ENCODE data around the gene BTBD19. TPM values are rescaled to one million over a fixed set of nuclear protein-coding genes. Genes with fewer than 3 reads are reported as not detected.
A peak's percentile ranks its signal among the peaks of the same experiment; 100 is the strongest.

BTBD19 gene
- total RNA-seq, 6 donors from 2014 or later, result 5.1 to 63.9 (median 17.8) TPM

DNA sequence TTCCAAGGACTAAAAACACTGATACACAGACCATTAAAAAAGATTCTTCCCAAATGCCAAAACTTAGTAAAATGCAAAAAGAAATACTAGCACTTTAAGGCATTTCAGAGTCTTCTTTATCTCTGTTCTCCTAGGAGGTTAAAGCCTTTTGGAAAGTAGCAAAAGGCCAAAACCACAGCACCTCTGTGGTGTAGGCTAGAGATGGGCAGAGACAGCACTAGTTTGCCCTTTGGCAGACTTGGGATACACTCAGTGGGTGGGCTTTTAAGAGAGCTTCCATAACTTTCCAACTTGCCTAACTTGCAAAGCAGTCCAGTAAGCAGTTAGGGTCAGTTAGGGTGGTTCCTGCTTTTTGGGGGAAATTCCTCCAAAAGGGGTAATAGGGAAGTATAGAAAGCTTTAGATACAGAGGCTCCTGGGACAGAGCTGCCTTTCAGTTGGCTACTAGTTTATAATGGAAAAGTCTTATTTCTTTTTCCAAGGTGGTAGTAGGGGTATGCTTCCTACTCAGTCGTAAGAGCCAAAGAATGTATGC lies 52.6 kb downstream of the BTBD19 start:
- Histone ChIP-seq H3K4me3 (no peak overlapping the region), H3K36me3 (peaks cover 0 to 14% (median 3%) of the 10 kb centered on the region in 4 donors), H3K27ac (no peak overlapping the region), H3K27me3 (no peaks in the 10 kb centered on the region), H3K9me3 (no peaks in the 10 kb centered on the region), H3K4me1 (no peaks in the 10 kb centered on the region)
- DNase-seq (no peak), ATAC-seq (ENCODE audit: low FRiP score in 2 of 2) (no peak)
- no peak for TF ChIP-seq CTCF (IDR thresholded peaks at IDR 0.05)
- TF ChIP-seq EP300 (IDR thresholded peaks at IDR 0.05), result no peak
- no peak for TF ChIP-seq POLR2AphosphoS5 (IDR thresholded peaks at IDR 0.05)
- TF ChIP-seq POLR2A (IDR thresholded peaks at IDR 0.05), result no peak
- WGBS, 2 donors, result 67 to 75% methylated on average over 1 of the region's 1 CpG

GRCh38 chr1:44862829-44863401 lies 54.6 kb downstream of the BTBD19 start:
- no peaks in the 10 kb centered on the region for H3K27me3 ChIP-seq
- WGBS, 2 donors, result 95 to 96% methylated on average over 5 of the region's 5 CpGs
- no peak overlapping the region for H3K4me3 ChIP-seq
- H3K9me3 ChIP-seq, result no peaks in the 10 kb centered on the region
- H3K36me3 ChIP-seq, result peaks cover 0 to 6% (median 0%) of the 10 kb centered on the region in 4 donors
- TF ChIP-seq CTCF (IDR thresholded peaks at IDR 0.05) (no peak), EP300 (IDR thresholded peaks at IDR 0.05) (no peak), POLR2AphosphoS5 (IDR thresholded peaks at IDR 0.05) (no peak), POLR2A (IDR thresholded peaks at IDR 0.05) (no peak)
- ATAC-seq (ENCODE audit: low FRiP score in 2 of 2) (peak in 1 of 2 donors; percentile 88), DNase-seq (no peak)
- no peak overlapping the region for H3K27ac ChIP-seq
- H3K4me1 ChIP-seq, result no peaks in the 10 kb centered on the region

Small RNA genes within 50 kb of the gene (small RNA-seq; reads per million reads assigned to genes)
- gene AL136380.1, result 0 reads per million in 4 donors
- gene SNORD38A, result 474 to 1,024 (median 630) reads per million in 4 donors
- 0 reads per million in 4 donors for gene SNORD38B
- gene SNORD46, result 539 to 2,221 (median 1,338) reads per million in 4 donors
- 0 reads per million in 4 donors for gene SNORD55

Other genes starting within 250 kb of the BTBD19 start
- gene TMEM53, start 134.0 kb upstream of the BTBD19 start, total RNA-seq, result 10 to 100 TPM; 10.7 to 46.1 (median 19.7) TPM
- gene ARMH1, start 133.8 kb upstream of the BTBD19 start, total RNA-seq, result 10 to 100 TPM in 4 of 6 donors, 1 to 10 TPM in 2; 4.6 to 29.3 (median 13.0) TPM
- not detected for gene RNU5D-1, start 77.4 kb upstream of the BTBD19 start, total RNA-seq
- gene KIF2C, start 68.7 kb upstream of the BTBD19 start, total RNA-seq, result 1 to 10 TPM in 5 of 6 donors, not detected in 1; 1.5 to 2.7 (median 2.6) TPM
- 1,000 to 10,000 TPM in 4 of 6 donors, 100 to 1,000 TPM in 2; 507 to 1,439 (median 1,183) TPM for gene RPS8, start 33.0 kb upstream of the BTBD19 start, total RNA-seq
- gene BEST4, start 20.4 kb upstream of the BTBD19 start, total RNA-seq, result 1 to 10 TPM in 3 of 6 donors, under 1 TPM in 3; 0.30 to 9.1 (median 0.81) TPM
- 10 to 100 TPM; 24.9 to 72.4 (median 49.6) TPM for gene PLK3, start 8.1 kb upstream of the BTBD19 start, total RNA-seq
- gene DYNLT4, start 1.2 kb upstream of the BTBD19 start, total RNA-seq, result 10 to 100 TPM in 4 of 6 donors, 1 to 10 TPM in 2; 1.2 to 38.8 (median 10.9) TPM
- gene PTCH2, start 34.7 kb downstream of the BTBD19 start, total RNA-seq, result 1 to 10 TPM in 2 of 6 donors, under 1 TPM in 4; 0.30 to 1.4 (median 0.82) TPM
- 10 to 100 TPM; 16.8 to 23.5 (median 21.8) TPM for gene EIF2B3, start 178.1 kb downstream of the BTBD19 start, total RNA-seq
- 100 to 1,000 TPM in 1 of 6 donors, 10 to 100 TPM in 5; 30.6 to 116 (median 51.2) TPM for gene HECTD3, start 202.8 kb downstream of the BTBD19 start, total RNA-seq
- 10 to 100 TPM; 38.6 to 76.3 (median 63.3) TPM for gene UROD, start 203.7 kb downstream of the BTBD19 start, total RNA-seq